SJCRH30 (cell line): ENCODE measurements around the gene ACP2. TPM values are rescaled to one million over a fixed set of nuclear protein-coding genes. Genes with fewer than 3 reads are reported as not detected.

Source experiments
- DNase-seq, 2 experiments: peaks; one replicate each; pipeline ENCODE4 v3.0.0-alpha.2; 2015 to 2020
- H3K27ac ChIP-seq: fragments of 250-450 bp; sonication (Bioruptor Pico); 2 replicates; pipeline ENCODE4 v1.5.1; 2020; ENCODE audit warnings: mild to moderate bottlenecking, moderate library complexity
- H3K27me3 ChIP-seq: fragments of 250-450 bp; sonication (Bioruptor Pico); 2 replicates; pipeline ENCODE4 v1.5.1; 2020; ENCODE audit warnings: mild to moderate bottlenecking, moderate library complexity
- H3K36me3 ChIP-seq: fragments of 250-450 bp; sonication (Bioruptor Pico); 2 replicates; pipeline ENCODE4 v1.5.1; 2020; ENCODE audit warnings: mild to moderate bottlenecking, moderate library complexity
- H3K4me1 ChIP-seq: fragments of 250-450 bp; sonication (Bioruptor Pico); 2 replicates; pipeline ENCODE4 v1.5.1; 2020; ENCODE audit warnings: mild to moderate bottlenecking, moderate library complexity
- H3K4me3 ChIP-seq: fragments of 250-450 bp; sonication (Bioruptor Pico); 2 replicates; pipeline ENCODE4 v1.5.1; 2020; ENCODE audit warnings: mild to moderate bottlenecking, moderate library complexity
- H3K9me3 ChIP-seq: fragments of 250-450 bp; sonication (Bioruptor Pico); replicated peaks from 2 replicates; pipeline ENCODE4 v1.5.1; 2020; ENCODE audit warnings: mild to moderate bottlenecking, moderate library complexity
- total RNA-seq: library from RNA; depleted of rRNA; stranded (reverse); fragments of >200 nt; shearing (Covaris generic); gene quantifications from 2 replicates; pipeline ENCODE4 v1.2.3, GENCODE V29; 2014; rRNA removed

Gene ACP2
- total RNA-seq, result 26.2 and 29.6 TPM in 2 replicates

GRCh38 chr11:47248664-47249377 is at the start of gene ACP2:
ACP2 (minus strand) TSS chr11:47248814; CDS start chr11:47248789, 25 bp downstream.
- peak; percentile 93 to 94 for DNase-seq
- H3K27ac ChIP-seq, result peak within 1 kb of the TSS; percentile 67
- H3K4me3 ChIP-seq, result peak within 1 kb of the TSS; percentile 84
- H3K36me3 ChIP-seq, result no peaks in the 10 kb centered on the region
- H3K9me3 ChIP-seq, result no peaks in the 10 kb centered on the region
- peaks cover 2% of the 10 kb centered on the region; the same call in 1 of the 2 replicates for H3K4me1 ChIP-seq
- H3K27me3 ChIP-seq, result no peaks in the 10 kb centered on the region

GRCh38 chr11:47296045-47296444 is 47.4 kb upstream of the ACP2 start:
- Histone ChIP-seq H3K4me3 (no peak overlapping the region), H3K9me3 (peaks cover 3% of the 10 kb centered on the region; the same call in 1 of the 2 replicates), H3K4me1 (no peaks in the 10 kb centered on the region), H3K36me3 (peaks cover 65% of the 10 kb centered on the region), H3K27ac (no peak overlapping the region), H3K27me3 (no peaks in the 10 kb centered on the region)
- no peak for DNase-seq

GRCh38 chr11:47295385-47295784 is 46.8 kb upstream of the ACP2 start:
- DNase-seq, result no peak
- Histone ChIP-seq H3K4me3 (no peak overlapping the region), H3K4me1 (no peaks in the 10 kb centered on the region), H3K9me3 (peaks cover 3% of the 10 kb centered on the region; the same call in 1 of the 2 replicates), H3K36me3 (peaks cover 66% of the 10 kb centered on the region), H3K27ac (no peak overlapping the region), H3K27me3 (no peaks in the 10 kb centered on the region)

GRCh38 chr11:47289856-47290255 is 41.2 kb upstream of the ACP2 start:
- DNase-seq, result no peak
- H3K36me3 ChIP-seq, result peaks cover 59% of the 10 kb centered on the region

GRCh38 chr11:47288066-47288465 is 39.5 kb upstream of the ACP2 start:
- Histone ChIP-seq H3K4me3 (no peak overlapping the region), H3K27ac (no peak overlapping the region), H3K4me1 (no peaks in the 10 kb centered on the region), H3K9me3 (no peaks in the 10 kb centered on the region), H3K27me3 (no peaks in the 10 kb centered on the region), H3K36me3 (peaks cover 68% of the 10 kb centered on the region)
- DNase-seq, result no peak

More at GRCh38 chr11:47289856-47290255, 41.2 kb upstream of the ACP2 start:
- Histone ChIP-seq H3K4me3 (no peak overlapping the region), H3K27me3 (no peaks in the 10 kb centered on the region), H3K27ac (no peak overlapping the region), H3K4me1 (no peaks in the 10 kb centered on the region), H3K9me3 (no peaks in the 10 kb centered on the region)

GRCh38 chr11:47285969-47286770 is 37.6 kb upstream of the ACP2 start:
- Histone ChIP-seq H3K9me3 (no peaks in the 10 kb centered on the region), H3K4me1 (no peaks in the 10 kb centered on the region), H3K4me3 (no peak overlapping the region), H3K27me3 (no peaks in the 10 kb centered on the region), H3K36me3 (peaks cover 70% of the 10 kb centered on the region), H3K27ac (no peak overlapping the region)
- no peak for DNase-seq

- no peaks in the 10 kb centered on the region for H3K4me1 ChIP-seq
- peaks cover 67% of the 10 kb centered on the region for H3K36me3 ChIP-seq
- no peaks in the 10 kb centered on the region for H3K9me3 ChIP-seq
- no peaks in the 10 kb centered on the region for H3K27me3 ChIP-seq
- H3K27ac ChIP-seq, result no peak overlapping the region
- no peak for DNase-seq
- H3K4me3 ChIP-seq, result no peak overlapping the region
Observed at GRCh38 chr11:47284151-47284550, 35.5 kb upstream of the ACP2 start.

GRCh38 chr11:47282462-47282861 is 33.8 kb upstream of the ACP2 start:
- Histone ChIP-seq H3K4me3 (no peak overlapping the region), H3K36me3 (peaks cover 76% of the 10 kb centered on the region), H3K4me1 (no peaks in the 10 kb centered on the region), H3K27me3 (no peaks in the 10 kb centered on the region), H3K27ac (no peak overlapping the region), H3K9me3 (no peaks in the 10 kb centered on the region)
- no peak for DNase-seq

- Histone ChIP-seq H3K27me3 (no peaks in the 10 kb centered on the region), H3K4me3 (no peak overlapping the region), H3K27ac (no peak overlapping the region), H3K9me3 (no peaks in the 10 kb centered on the region), H3K4me1 (no peaks in the 10 kb centered on the region), H3K36me3 (peaks cover 81% of the 10 kb centered on the region)
- no peak for DNase-seq
Observed at GRCh38 chr11:47280860-47281259, 32.2 kb upstream of the ACP2 start.

- DNase-seq, result no peak
- H3K27ac ChIP-seq, result no peak overlapping the region
- no peaks in the 10 kb centered on the region for H3K9me3 ChIP-seq
- H3K4me3 ChIP-seq, result no peak overlapping the region
- H3K27me3 ChIP-seq, result no peaks in the 10 kb centered on the region
- no peaks in the 10 kb centered on the region for H3K4me1 ChIP-seq
- H3K36me3 ChIP-seq, result peaks cover 80% of the 10 kb centered on the region
Observed at GRCh38 chr11:47280099-47280498, 31.5 kb upstream of the ACP2 start.

GRCh38 chr11:47278769-47279168 is 30.2 kb upstream of the ACP2 start:
- H3K27me3 ChIP-seq, result no peaks in the 10 kb centered on the region
- H3K4me1 ChIP-seq, result no peaks in the 10 kb centered on the region
- no peak for DNase-seq
- peaks cover 73% of the 10 kb centered on the region for H3K36me3 ChIP-seq
- H3K27ac ChIP-seq, result no peak overlapping the region
- no peak overlapping the region for H3K4me3 ChIP-seq
- H3K9me3 ChIP-seq, result no peaks in the 10 kb centered on the region

- Histone ChIP-seq H3K27me3 (no peaks in the 10 kb centered on the region), H3K4me1 (no peaks in the 10 kb centered on the region), H3K4me3 (no peak overlapping the region), H3K27ac (no peak overlapping the region), H3K36me3 (peaks cover 67% of the 10 kb centered on the region), H3K9me3 (no peaks in the 10 kb centered on the region)
- DNase-seq, result no peak
Observed at GRCh38 chr11:47278058-47278457, 29.4 kb upstream of the ACP2 start.

GRCh38 chr11:47276923-47277322 is 28.3 kb upstream of the ACP2 start:
- H3K27ac ChIP-seq, result no peak overlapping the region
- no peak overlapping the region for H3K4me3 ChIP-seq
- H3K9me3 ChIP-seq, result no peaks in the 10 kb centered on the region
- no peak for DNase-seq
- H3K27me3 ChIP-seq, result no peaks in the 10 kb centered on the region
- H3K36me3 ChIP-seq, result peaks cover 55% of the 10 kb centered on the region
- H3K4me1 ChIP-seq, result peaks cover 8% of the 10 kb centered on the region

GRCh38 chr11:47274495-47275235 is 26.1 kb upstream of the ACP2 start:
- Histone ChIP-seq H3K4me1 (peaks cover 21% of the 10 kb centered on the region), H3K4me3 (no peak overlapping the region), H3K9me3 (no peaks in the 10 kb centered on the region), H3K27ac (no peak overlapping the region), H3K27me3 (no peaks in the 10 kb centered on the region), H3K36me3 (peaks cover 39% of the 10 kb centered on the region)
- DNase-seq, result no peak

GRCh38 chr11:47272706-47273105 is 24.1 kb upstream of the ACP2 start:
- Histone ChIP-seq H3K27ac (no peak overlapping the region), H3K27me3 (no peaks in the 10 kb centered on the region), H3K36me3 (peaks cover 28% of the 10 kb centered on the region), H3K4me1 (peaks cover 21% of the 10 kb centered on the region), H3K9me3 (no peaks in the 10 kb centered on the region), H3K4me3 (no peak overlapping the region)
- DNase-seq, result peak; percentile 15 to 44
